ENCODE results near the gene GABRE.

GABRE gene

DNA sequence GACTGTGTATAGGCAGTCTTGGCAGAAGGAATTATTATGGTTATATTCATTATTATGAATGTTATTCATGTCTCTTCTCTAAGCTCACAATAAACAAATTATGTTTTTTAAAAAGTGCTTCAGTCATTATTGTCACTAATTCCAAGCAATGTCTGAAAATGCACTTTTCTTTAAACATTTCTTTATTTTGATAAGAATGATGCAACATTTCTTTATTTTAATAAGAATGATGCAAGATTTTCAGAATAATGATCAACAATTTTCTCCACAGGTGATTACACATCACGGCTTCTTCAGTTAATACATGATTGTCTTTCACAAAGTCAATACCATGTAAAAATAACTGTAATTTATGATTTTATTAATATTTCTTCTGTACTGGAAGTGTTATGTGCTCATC, 39.1 kb downstream of the GABRE start:
- no peak overlapping the region for H3K4me3 ChIP-seq (ENCODE audit: low read length, poor library complexity, severe bottlenecking)
- no peaks in the 10 kb centered on the region for H4K20me1 ChIP-seq (ENCODE audit: insufficient read depth, low read length, poor library complexity, severe bottlenecking)
- no peak overlapping the region for H2AFZ ChIP-seq (ENCODE audit: low read length)
- H3F3A ChIP-seq (ENCODE audit: low read depth), result no peaks in the 10 kb centered on the region
- H3K9ac ChIP-seq (ENCODE audit: low read depth, low read length, poor library complexity, severe bottlenecking), result no peak overlapping the region
- H3K9me3 ChIP-seq (ENCODE audit: insufficient read depth, low read depth, low read length), result no peaks in the 10 kb centered on the region
- H3K4me1 ChIP-seq (ENCODE audit: insufficient read depth, low read length, poor library complexity, severe bottlenecking), result no peaks in the 10 kb centered on the region
- no peaks in the 10 kb centered on the region for H3K27me3 ChIP-seq (ENCODE audit: insufficient read depth, low read length, poor library complexity, severe bottlenecking)
- no peaks in the 10 kb centered on the region for H3K9me2 ChIP-seq (replicated peaks; ENCODE audit: low read depth, low read length)
- TF ChIP-seq, protein P1, sequence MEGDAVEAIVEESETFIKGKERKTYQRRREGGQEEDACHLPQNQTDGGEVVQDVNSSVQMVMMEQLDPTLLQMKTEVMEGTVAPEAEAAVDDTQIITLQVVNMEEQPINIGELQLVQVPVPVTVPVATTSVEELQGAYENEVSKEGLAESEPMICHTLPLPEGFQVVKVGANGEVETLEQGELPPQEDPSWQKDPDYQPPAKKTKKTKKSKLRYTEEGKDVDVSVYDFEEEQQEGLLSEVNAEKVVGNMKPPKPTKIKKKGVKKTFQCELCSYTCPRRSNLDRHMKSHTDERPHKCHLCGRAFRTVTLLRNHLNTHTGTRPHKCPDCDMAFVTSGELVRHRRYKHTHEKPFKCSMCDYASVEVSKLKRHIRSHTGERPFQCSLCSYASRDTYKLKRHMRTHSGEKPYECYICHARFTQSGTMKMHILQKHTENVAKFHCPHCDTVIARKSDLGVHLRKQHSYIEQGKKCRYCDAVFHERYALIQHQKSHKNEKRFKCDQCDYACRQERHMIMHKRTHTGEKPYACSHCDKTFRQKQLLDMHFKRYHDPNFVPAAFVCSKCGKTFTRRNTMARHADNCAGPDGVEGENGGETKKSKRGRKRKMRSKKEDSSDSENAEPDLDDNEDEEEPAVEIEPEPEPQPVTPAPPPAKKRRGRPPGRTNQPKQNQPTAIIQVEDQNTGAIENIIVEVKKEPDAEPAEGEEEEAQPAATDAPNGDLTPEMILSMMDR (conservative IDR thresholded peaks at IDR 0.05; ENCODE audit: low read length), result no peak
- TF ChIP-seq EZH2phosphoT487 (IDR thresholded peaks at IDR 0.05; ENCODE audit: borderline replicate concordance), result no peak
- H3K36me3 ChIP-seq (ENCODE audit: insufficient read depth, low read length), result no peaks in the 10 kb centered on the region
- H3K79me2 ChIP-seq (ENCODE audit: insufficient read depth, low read length), result no peaks in the 10 kb centered on the region
- H3K4me2 ChIP-seq (ENCODE audit: low read depth, low read length, poor library complexity, severe bottlenecking), result no peak overlapping the region

DNA sequence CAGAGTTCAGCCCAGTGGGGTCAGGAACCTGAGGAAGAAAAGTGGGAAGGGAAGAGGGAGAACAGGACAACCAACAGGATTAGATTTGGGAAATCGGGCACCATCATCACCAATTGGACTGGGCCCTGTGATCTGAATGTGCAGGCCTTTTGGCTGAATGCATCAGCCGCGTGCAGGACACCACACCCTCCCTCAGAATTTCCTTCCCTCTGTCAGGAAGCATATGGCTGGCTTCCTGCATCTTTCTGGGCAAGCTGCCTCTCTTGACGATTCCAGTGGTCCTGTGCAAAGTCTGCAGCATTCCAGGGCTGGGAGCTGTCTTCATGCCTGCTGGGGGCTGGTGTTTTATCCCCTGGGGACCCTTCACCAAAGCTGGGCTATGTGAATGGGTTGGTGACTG, 45.4 kb downstream of the GABRE start:
- Histone ChIP-seq H2AFZ (ENCODE audit: low read length) (no peak overlapping the region), H3K36me3 (ENCODE audit: insufficient read depth, low read length) (no peaks in the 10 kb centered on the region), H3K4me2 (ENCODE audit: low read depth, low read length, poor library complexity, severe bottlenecking) (no peak overlapping the region), H4K20me1 (ENCODE audit: insufficient read depth, low read length, poor library complexity, severe bottlenecking) (no peaks in the 10 kb centered on the region), H3K4me3 (ENCODE audit: low read length, poor library complexity, severe bottlenecking) (no peak overlapping the region), H3K4me1 (ENCODE audit: insufficient read depth, low read length, poor library complexity, severe bottlenecking) (no peaks in the 10 kb centered on the region), H3K27me3 (ENCODE audit: insufficient read depth, low read length, poor library complexity, severe bottlenecking) (no peaks in the 10 kb centered on the region), H3K9me2 (replicated peaks; ENCODE audit: low read depth, low read length) (no peaks in the 10 kb centered on the region), H3F3A (ENCODE audit: low read depth) (no peaks in the 10 kb centered on the region), H3K9ac (ENCODE audit: low read depth, low read length, poor library complexity, severe bottlenecking) (no peak overlapping the region), H3K9me3 (ENCODE audit: insufficient read depth, low read depth, low read length) (no peaks in the 10 kb centered on the region), H3K79me2 (ENCODE audit: insufficient read depth, low read length) (no peaks in the 10 kb centered on the region)
- TF ChIP-seq, protein P1 (conservative IDR thresholded peaks at IDR 0.05; ENCODE audit: low read length), result no peak
- no peak for TF ChIP-seq EZH2phosphoT487 (IDR thresholded peaks at IDR 0.05; ENCODE audit: borderline replicate concordance)

DNA sequence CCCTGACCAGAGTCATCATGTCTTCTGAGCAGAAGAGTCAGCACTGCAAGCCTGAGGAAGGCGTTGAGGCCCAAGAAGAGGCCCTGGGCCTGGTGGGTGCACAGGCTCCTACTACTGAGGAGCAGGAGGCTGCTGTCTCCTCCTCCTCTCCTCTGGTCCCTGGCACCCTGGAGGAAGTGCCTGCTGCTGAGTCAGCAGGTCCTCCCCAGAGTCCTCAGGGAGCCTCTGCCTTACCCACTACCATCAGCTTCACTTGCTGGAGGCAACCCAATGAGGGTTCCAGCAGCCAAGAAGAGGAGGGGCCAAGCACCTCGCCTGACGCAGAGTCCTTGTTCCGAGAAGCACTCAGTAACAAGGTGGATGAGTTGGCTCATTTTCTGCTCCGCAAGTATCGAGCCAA, 50.8 kb downstream of the GABRE start:
- no peaks in the 10 kb centered on the region for H3K9me2 ChIP-seq (replicated peaks; ENCODE audit: low read depth, low read length)
- no peak for TF ChIP-seq EZH2phosphoT487 (IDR thresholded peaks at IDR 0.05; ENCODE audit: borderline replicate concordance)
- TF ChIP-seq, protein P1 (conservative IDR thresholded peaks at IDR 0.05; ENCODE audit: low read length), result no peak
- H3K4me2 ChIP-seq (ENCODE audit: low read depth, low read length, poor library complexity, severe bottlenecking), result no peak overlapping the region
- no peaks in the 10 kb centered on the region for H4K20me1 ChIP-seq (ENCODE audit: insufficient read depth, low read length, poor library complexity, severe bottlenecking)
- H3K9ac ChIP-seq (ENCODE audit: low read depth, low read length, poor library complexity, severe bottlenecking), result no peak overlapping the region
- no peaks in the 10 kb centered on the region for H3F3A ChIP-seq (ENCODE audit: low read depth)
- no peak overlapping the region for H2AFZ ChIP-seq (ENCODE audit: low read length)
- H3K27me3 ChIP-seq (ENCODE audit: insufficient read depth, low read length, poor library complexity, severe bottlenecking), result no peaks in the 10 kb centered on the region
- no peaks in the 10 kb centered on the region for H3K9me3 ChIP-seq (ENCODE audit: insufficient read depth, low read depth, low read length)
- H3K4me3 ChIP-seq (ENCODE audit: low read length, poor library complexity, severe bottlenecking), result no peak overlapping the region
- H3K79me2 ChIP-seq (ENCODE audit: insufficient read depth, low read length), result no peaks in the 10 kb centered on the region
- no peaks in the 10 kb centered on the region for H3K4me1 ChIP-seq (ENCODE audit: insufficient read depth, low read length, poor library complexity, severe bottlenecking)
- no peaks in the 10 kb centered on the region for H3K36me3 ChIP-seq (ENCODE audit: insufficient read depth, low read length)
